ENCODE measurements around the gene ZNF497.
"Not testable (repeated sequence)": the region's sequence is repeated elsewhere in the genome, so short reads cannot be mapped to it uniquely, and the experiment has no call there.

The ZNF497 gene

DNA sequence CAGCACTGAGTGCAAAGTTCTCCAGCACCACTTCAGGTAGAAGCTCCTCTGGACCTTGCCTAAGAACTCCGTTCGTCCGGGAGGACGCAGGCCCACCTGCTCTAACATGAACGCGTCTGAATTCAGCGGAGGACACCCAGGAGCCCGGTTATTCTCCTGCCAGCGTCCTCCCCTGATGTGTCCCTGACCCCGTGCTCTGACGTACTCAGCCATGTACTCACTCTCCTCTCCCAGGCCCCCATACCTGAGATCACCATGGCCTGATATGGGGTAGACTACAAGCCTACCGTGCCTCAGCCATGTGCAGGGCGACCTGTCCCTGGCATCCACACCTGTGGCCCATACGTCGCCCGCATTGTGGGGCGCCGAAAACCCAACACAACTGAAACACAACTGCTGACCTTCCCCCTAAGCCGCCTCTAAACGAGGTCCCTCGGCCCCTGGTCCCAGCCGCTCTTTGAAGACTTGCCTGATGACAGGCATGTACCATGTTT lies 45.2 kb upstream of the ZNF497 start:
- Histone ChIP-seq H3K4me3 (ENCODE audit: insufficient read depth, low read length, poor library complexity, severe bottlenecking) (peak overlapping the region; percentile 67), H2AFZ (ENCODE audit: low read depth, low read length, severe bottlenecking) (peak overlapping the region; percentile 39), H3K27ac (ENCODE audit: low read depth, low read length) (peak overlapping the region; percentile 51)

DNA sequence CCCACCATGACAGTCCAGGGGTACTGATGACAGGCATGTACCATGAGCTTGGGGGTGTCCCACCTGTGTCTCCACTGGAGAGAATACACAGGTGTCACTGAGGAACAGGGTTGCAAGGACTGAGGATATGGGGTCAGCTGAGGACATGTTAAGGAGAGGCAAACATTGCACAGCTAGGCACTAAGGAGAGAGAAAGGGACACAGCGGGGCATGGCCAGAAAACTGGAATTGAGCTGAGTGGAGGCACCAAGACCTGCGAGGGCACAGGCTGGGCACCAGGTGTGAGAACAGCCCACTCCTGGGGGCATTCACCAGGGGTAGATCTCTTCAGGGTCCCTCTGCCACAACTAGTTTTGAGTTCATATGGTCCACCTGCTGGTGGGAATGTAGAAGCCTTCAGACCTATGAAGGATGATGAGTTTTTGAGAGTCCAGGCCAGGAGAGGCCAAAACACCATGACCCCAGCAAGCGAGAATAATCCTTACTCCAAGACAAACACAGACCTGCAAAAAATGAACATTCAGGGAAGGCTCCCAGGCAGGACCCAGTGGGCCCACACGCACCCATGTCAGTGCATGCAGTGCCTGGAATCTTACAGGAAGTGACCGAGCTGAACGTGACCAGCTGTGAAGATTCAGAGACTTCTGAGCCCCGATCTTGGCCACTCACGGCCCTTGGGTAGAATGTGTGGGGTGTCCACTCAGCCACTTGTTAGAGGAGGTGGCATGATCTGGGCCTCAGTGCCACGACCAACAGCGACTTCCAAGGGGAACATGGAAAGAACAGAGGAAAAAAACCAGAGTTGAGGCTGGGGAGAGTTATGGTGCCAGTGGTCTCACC lies 44.5 kb upstream of the ZNF497 start:
- Histone ChIP-seq H2AFZ (ENCODE audit: low read depth, low read length, severe bottlenecking) (no peak overlapping the region), H3K79me2 (ENCODE audit: insufficient read depth, low read length) (no peaks in the 10 kb centered on the region), H3F3A (ENCODE audit: insufficient read depth) (peaks cover 5% of the 10 kb centered on the region; the same call in 1 of the 2 replicates), H3K27me3 (ENCODE audit: low read length) (no peaks in the 10 kb centered on the region), H3K9me2 (replicated peaks; ENCODE audit: insufficient read depth, low read length) (no peaks in the 10 kb centered on the region), H3K36me3 (ENCODE audit: low read length) (no peaks in the 10 kb centered on the region), H3K4me3 (ENCODE audit: insufficient read depth, low read length, poor library complexity, severe bottlenecking) (no peak overlapping the region), H3K9ac (ENCODE audit: low read length) (peak overlapping the region; percentile 72), H3K4me2 (ENCODE audit: low read depth, low read length, poor library complexity, severe bottlenecking) (peak overlapping the region; percentile 73), H3K27ac (ENCODE audit: low read depth, low read length) (no peak overlapping the region), H3K9me3 (ENCODE audit: insufficient read depth, low read length) (no peaks in the 10 kb centered on the region), H4K20me1 (ENCODE audit: low read depth, low read length) (no peaks in the 10 kb centered on the region)
- no peak for TF ChIP-seq EZH2phosphoT487 (conservative IDR thresholded peaks at IDR 0.05; ENCODE audit: low read length)
- TF ChIP-seq, protein P1, sequence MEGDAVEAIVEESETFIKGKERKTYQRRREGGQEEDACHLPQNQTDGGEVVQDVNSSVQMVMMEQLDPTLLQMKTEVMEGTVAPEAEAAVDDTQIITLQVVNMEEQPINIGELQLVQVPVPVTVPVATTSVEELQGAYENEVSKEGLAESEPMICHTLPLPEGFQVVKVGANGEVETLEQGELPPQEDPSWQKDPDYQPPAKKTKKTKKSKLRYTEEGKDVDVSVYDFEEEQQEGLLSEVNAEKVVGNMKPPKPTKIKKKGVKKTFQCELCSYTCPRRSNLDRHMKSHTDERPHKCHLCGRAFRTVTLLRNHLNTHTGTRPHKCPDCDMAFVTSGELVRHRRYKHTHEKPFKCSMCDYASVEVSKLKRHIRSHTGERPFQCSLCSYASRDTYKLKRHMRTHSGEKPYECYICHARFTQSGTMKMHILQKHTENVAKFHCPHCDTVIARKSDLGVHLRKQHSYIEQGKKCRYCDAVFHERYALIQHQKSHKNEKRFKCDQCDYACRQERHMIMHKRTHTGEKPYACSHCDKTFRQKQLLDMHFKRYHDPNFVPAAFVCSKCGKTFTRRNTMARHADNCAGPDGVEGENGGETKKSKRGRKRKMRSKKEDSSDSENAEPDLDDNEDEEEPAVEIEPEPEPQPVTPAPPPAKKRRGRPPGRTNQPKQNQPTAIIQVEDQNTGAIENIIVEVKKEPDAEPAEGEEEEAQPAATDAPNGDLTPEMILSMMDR (IDR thresholded peaks at IDR 0.05; ENCODE audit: insufficient read depth, low read length, poor library complexity, severe bottlenecking): no peak

More for the DNA sequence above, 45.2 kb upstream of the ZNF497 start:
- TF ChIP-seq EZH2phosphoT487 (conservative IDR thresholded peaks at IDR 0.05; ENCODE audit: low read length): no peak
- TF ChIP-seq, protein P1 (IDR thresholded peaks at IDR 0.05; ENCODE audit: insufficient read depth, low read length, poor library complexity, severe bottlenecking): no peak
- Histone ChIP-seq H3F3A (ENCODE audit: insufficient read depth) (peaks cover 8% of the 10 kb centered on the region; the same call in 1 of the 2 replicates), H3K9ac (ENCODE audit: low read length) (peak overlapping the region; percentile 72), H3K79me2 (ENCODE audit: insufficient read depth, low read length) (no peaks in the 10 kb centered on the region), H3K27me3 (ENCODE audit: low read length) (no peaks in the 10 kb centered on the region), H3K36me3 (ENCODE audit: low read length) (no peaks in the 10 kb centered on the region), H3K4me2 (ENCODE audit: low read depth, low read length, poor library complexity, severe bottlenecking) (peak overlapping the region; percentile 73), H3K9me3 (ENCODE audit: insufficient read depth, low read length) (no peaks in the 10 kb centered on the region), H3K9me2 (replicated peaks; ENCODE audit: insufficient read depth, low read length) (no peaks in the 10 kb centered on the region), H4K20me1 (ENCODE audit: low read depth, low read length) (no peaks in the 10 kb centered on the region)

DNA sequence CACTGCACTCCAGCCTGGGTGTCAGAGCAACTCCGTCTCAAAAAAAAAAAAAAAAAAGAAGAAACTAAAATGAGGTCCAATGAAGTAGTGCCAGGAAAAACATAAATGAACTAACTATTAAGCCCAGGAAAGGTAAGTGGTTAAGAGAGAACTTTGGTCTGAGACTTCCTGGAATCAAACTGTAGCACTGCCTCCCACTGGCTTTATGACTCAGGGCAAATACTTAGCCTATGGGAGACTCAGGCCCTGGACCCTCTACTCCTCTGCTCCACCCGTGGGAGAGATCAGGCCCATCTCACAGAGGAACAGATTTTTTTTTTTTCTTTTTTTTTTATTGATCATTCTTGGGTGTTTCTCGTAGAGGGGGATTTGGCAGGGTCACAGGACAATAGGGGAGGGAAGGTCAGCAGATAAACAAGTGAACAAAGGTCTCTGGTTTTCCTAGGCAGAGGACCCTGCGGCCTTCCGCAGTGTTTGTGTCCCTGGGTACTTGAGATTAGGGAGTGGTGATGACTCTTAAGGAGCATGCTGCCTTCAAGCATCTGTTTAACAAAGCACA lies 41.4 kb upstream of the ZNF497 start:
- not testable (repeated sequence) for H3K9me3 ChIP-seq (ENCODE audit: insufficient read depth, low read length); H3K79me2 ChIP-seq (ENCODE audit: insufficient read depth, low read length); H3K36me3 ChIP-seq (ENCODE audit: low read length); H3K9ac ChIP-seq (ENCODE audit: low read length); H3K4me3 ChIP-seq (ENCODE audit: insufficient read depth, low read length, poor library complexity, severe bottlenecking); H3K27me3 ChIP-seq (ENCODE audit: low read length); H3K4me2 ChIP-seq (ENCODE audit: low read depth, low read length, poor library complexity, severe bottlenecking); H3K9me2 ChIP-seq (replicated peaks; ENCODE audit: insufficient read depth, low read length); H2AFZ ChIP-seq (ENCODE audit: low read depth, low read length, severe bottlenecking); H3K27ac ChIP-seq (ENCODE audit: low read depth, low read length); H3F3A ChIP-seq (ENCODE audit: insufficient read depth); H4K20me1 ChIP-seq (ENCODE audit: low read depth, low read length)

All from SU-DHL-6 (cell line).